DOHH2 (cell line): ENCODE results near the gene TNFRSF19.

Experiments used
- CTCF ChIP-seq: fragments of 200-600 bp; sonication (generic); IDR thresholded peaks from one replicate; pipeline ENCODE4 v1.5.1; 2014; ENCODE audit warnings: antibody characterized with exemption, mild to moderate bottlenecking, low read depth, low read length; ENCODE audit not compliant: poor library complexity, severe bottlenecking
- EZH2phosphoT487 ChIP-seq: fragments of 200-600 bp; sonication (generic); IDR thresholded peaks from 2 replicates; pipeline ENCODE4 v1.6.1; 2017; ENCODE audit warnings: borderline replicate concordance, mild to moderate bottlenecking, antibody characterized with exemption, low read length, moderate library complexity, mixed read lengths

- no peak for TF ChIP-seq CTCF
- no peak for TF ChIP-seq EZH2phosphoT487
Observed at GRCh38 chr13:23710366-23710765, 140.2 kb downstream of the TNFRSF19 start.
